B cell (primary cell): ENCODE data around the gene NBPF3. TPM values are rescaled to one million over a fixed set of nuclear protein-coding genes. Genes with fewer than 3 reads are reported as not detected.
"Not testable (repeated sequence)": the region's sequence is repeated elsewhere in the genome, so short reads cannot be mapped to it uniquely, and the experiment has no call there.

Source experiments
- ATAC-seq: fragments of 200-7000 bp; cut with Tn5 transposase; one replicate; pipeline ENCODE4 v1.10.0; 2021; ENCODE audit warnings: low read depth, mild to moderate bottlenecking, moderate number of reproducible peaks, moderate library complexity
- CTCF ChIA-PET: fragments of 350-600 bp; sonication (Branson Sonifier 250); formaldehyde crosslinking; loops from one replicate; lab custom pipeline; 2021; ENCODE audit warnings: antibody characterized with exemption, inconsistent platforms; lab: Charles Lee
- POLR2A ChIA-PET: fragments of 350-600 bp; sonication (Branson Sonifier 250); formaldehyde crosslinking; loops from one replicate; lab custom pipeline; 2021; ENCODE audit warnings: antibody characterized with exemption; lab: Charles Lee
- DNase-seq: peaks from one replicate; pipeline ENCODE4 v3.0.0; 2013
- H2AFZ ChIP-seq: 2 replicates; pipeline ENCODE4 v1.6.1; 2012; ENCODE audit warnings: mild to moderate bottlenecking, low read depth, low read length; ENCODE audit not compliant: insufficient read depth, poor library complexity, severe bottlenecking
- H3K27ac ChIP-seq, 2 donors: 1 replicate in 1 of 2; 2 replicates in 1 of 2; pipeline ENCODE4 v1.5.1; 2012 to 2013; ENCODE audit warnings: low read length in 2 of 2, mild to moderate bottlenecking in 2 of 2, moderate library complexity in 1 of 2
- H3K27me3 ChIP-seq, 4 experiments: fragments of 200-600 bp in 1 of 4; sonication (generic) in 1 of 4; replicated peaks in 1 of 4; 1 replicate in 2 of 4; 2 replicates in 2 of 4; pipeline versions ENCODE4 v1.6.1 to v1.7.0; 2013 to 2016; ENCODE audit warnings: low read length in 3 of 4, mild to moderate bottlenecking in 2 of 4, mixed read lengths in 1 of 4, moderate library complexity in 1 of 4; ENCODE audit not compliant: insufficient read depth in 4 of 4, control insufficient read depth in 3 of 4; ENCODE audit errors: control extremely low read depth in 1 of 4
- H3K36me3 ChIP-seq, 2 experiments: replicated peaks in 1 of 2; 1 replicate in 1 of 2; 2 replicates in 1 of 2; pipeline versions ENCODE4 v1.6.1 to v1.7.1; 2013; ENCODE audit warnings: low read length in 1 of 2; ENCODE audit not compliant: insufficient read depth in 2 of 2, control insufficient read depth in 1 of 2; ENCODE audit errors: control extremely low read depth in 1 of 2, extremely low read depth in 1 of 2
- H3K4me1 ChIP-seq, 2 donors: fragments of 200-600 bp in 1 of 2; sonication (generic) in 1 of 2; 1 replicate in 1 of 2; 2 replicates in 1 of 2; pipeline versions ENCODE4 v1.5.1 to v1.6.1; 2013 to 2017; ENCODE audit warnings: low read length in 2 of 2; ENCODE audit not compliant: control insufficient read depth in 2 of 2, insufficient read depth in 2 of 2
- H3K4me2 ChIP-seq: replicated peaks from 2 replicates; pipeline ENCODE3; 2012; ENCODE audit warnings: mild to moderate bottlenecking, low read depth, low read length; ENCODE audit not compliant: poor library complexity, severe bottlenecking
- H3K4me3 ChIP-seq, 5 experiments: fragments of 200-600 bp in 1 of 5; sonication (generic) in 1 of 5; 1 replicate in 3 of 5; 2 replicates in 2 of 5; pipeline versions ENCODE4 v1.5.1 to v1.7.0; 2011 to 2016; ENCODE audit warnings: low read length in 4 of 5, mild to moderate bottlenecking in 4 of 5, low read depth in 2 of 5, control low read depth in 1 of 5, moderate library complexity in 1 of 5; ENCODE audit not compliant: insufficient read depth in 1 of 5; ENCODE audit errors: control extremely low read depth in 1 of 5, extremely low read depth in 1 of 5
- H3K79me2 ChIP-seq: fragments of 200-600 bp; sonication (generic); one replicate; pipeline ENCODE4 v1.6.0; 2016; ENCODE audit warnings: low read length; ENCODE audit not compliant: control insufficient read depth, insufficient read depth
- H3K9ac ChIP-seq: fragments of 200-600 bp; sonication (generic); 2 replicates; pipeline ENCODE4 v1.6.1; 2017; ENCODE audit warnings: mild to moderate bottlenecking, low read length, moderate library complexity
- H3K9me3 ChIP-seq, 3 donors: one replicate each; pipeline versions ENCODE4 v1.6.1 to v1.7.1; 2013; ENCODE audit warnings: low read length in 2 of 3; ENCODE audit not compliant: control insufficient read depth in 2 of 3, insufficient read depth in 1 of 3; ENCODE audit errors: control extremely low read depth in 1 of 3
- H4K20me1 ChIP-seq: 2 replicates; pipeline ENCODE4 v1.6.0; 2012; ENCODE audit warnings: mild to moderate bottlenecking, low read length; ENCODE audit not compliant: insufficient read depth, control insufficient read depth, poor library complexity, severe bottlenecking
- H3K27ac Mint-ChIP-seq: one replicate; pipeline ENCODE4 v1.8.0; 2021; ENCODE audit warnings: mixed read lengths
- H3K27me3 Mint-ChIP-seq: one replicate; pipeline ENCODE4 v1.8.0; 2021; ENCODE audit warnings: mixed read lengths
- H3K4me1 Mint-ChIP-seq: one replicate; pipeline ENCODE4 v1.8.0; 2021; ENCODE audit warnings: mixed read lengths
- H3K4me3 Mint-ChIP-seq: one replicate; pipeline ENCODE4 v1.8.0; 2021; ENCODE audit warnings: mixed read lengths
- H3K9me3 Mint-ChIP-seq: one replicate; pipeline ENCODE4 v1.8.0; 2022; ENCODE audit warnings: mixed read lengths; ENCODE audit not compliant: insufficient read depth
- CTCF ChIP-seq: fragments of 200-600 bp; IDR thresholded peaks from one replicate; pipeline ENCODE4 v1.8.0; 2022; ENCODE audit warnings: antibody characterized with exemption, mild to moderate bottlenecking
- EZH2 ChIP-seq: IDR thresholded peaks from 2 replicates; pipeline ENCODE4 v1.6.1; 2012; ENCODE audit warnings: borderline replicate concordance, low read depth, mild to moderate bottlenecking, moderate library complexity, low read length; ENCODE audit not compliant: insufficient read depth, poor library complexity, severe bottlenecking
- WGBS: methylation state at CpG from one replicate; pipeline ENCODE4 v1.1.5; 2013; ENCODE audit warnings: missing lambda C conversion rate; ENCODE audit not compliant: insufficient coverage; 5-methylcytosine and 5-hydroxymethylcytosine counted together
- intact Hi-C: fragments of 100-400 bp; cut with micrococcal nuclease; formaldehyde crosslinking; loops from one replicate; pipeline ENCODE4 v1.10.0; 2022
- polyA plus RNA-seq: library from polyadenylated mRNA; depleted of rRNA; stranded (reverse); fragments of >200 nt; gene quantifications from 2 replicates; pipeline ENCODE4 v1.2.3, GENCODE V29; 2012
- total RNA-seq, 2 donors: library from RNA; stranded (reverse); fragments of 120-200 nt in 1 of 2; gene quantifications; 1 replicate in 1 of 2; 2 replicates in 1 of 2; pipeline versions ENCODE4 v1.2.3 to v1.2.4, GENCODE V29; 2013 to 2022

NBPF3 gene
- total and polyA plus RNA-seq, 2 donors (not counting 1 experiment from before 2014, with no cell fraction given), result 2.0 to 4.2 TPM

- Mint-ChIP-seq H3K9me3 (no peaks in the 10 kb centered on the region), H3K4me1 (peaks cover 8% of the 10 kb centered on the region), H3K4me3 (no peak overlapping the region), H3K27me3 (peaks cover 17% of the 10 kb centered on the region), H3K27ac (no peak overlapping the region)
- POLR2A ChIA-PET, result no interaction called here
- Histone ChIP-seq H3K79me2 (no peaks in the 10 kb centered on the region), H2AFZ (no peak overlapping the region), H3K4me2 (no peak overlapping the region), H3K4me3 (no peak overlapping the region), H3K27ac (no peak overlapping the region), H3K36me3 (no peaks in the 10 kb centered on the region), H4K20me1 (no peaks in the 10 kb centered on the region), H3K27me3 (no peaks in the 10 kb centered on the region), H3K9me3 (peaks cover 0 to 1% (median 0%) of the 10 kb centered on the region in 3 donors), H3K4me1 (peaks cover 0 to 11% of the 10 kb centered on the region in 2 donors), H3K9ac (no peak overlapping the region)
- DNase-seq (no peak), ATAC-seq (no peak)
- CTCF ChIA-PET, result interaction anchor here (0.7 kb wide), 1 partner anchor 248 kb away, joined by 3 read pairs; no protein-coding TSS in a partner anchor
- WGBS, result no CpG with 5 or more reads among the region's 4 CpGs
- TF ChIP-seq CTCF (no peak), EZH2 (no peak)
- intact Hi-C loops, result no loop called here
Observed at GRCh38 chr1:21396516-21396915, 43.4 kb upstream of the NBPF3 start.

- Mint-ChIP-seq H3K4me3 (peak overlapping the region; percentile 70), H3K9me3 (no peaks in the 10 kb centered on the region), H3K27ac (no peak overlapping the region), H3K4me1 (peaks cover 8% of the 10 kb centered on the region), H3K27me3 (peaks cover 13% of the 10 kb centered on the region)
- WGBS, result 17% methylated on average over 11 of the region's 15 CpGs
- H3K27me3 ChIP-seq, result no peaks in the 10 kb centered on the region
- H4K20me1 ChIP-seq, result no peaks in the 10 kb centered on the region
- peak overlapping the region; percentile 61 for H3K4me2 ChIP-seq
- H3K9ac ChIP-seq, result peak overlapping the region; percentile 46
- CTCF ChIA-PET, result no interaction called here
- H3K36me3 ChIP-seq, result no peaks in the 10 kb centered on the region
- peaks cover 0 to 1% (median 0%) of the 10 kb centered on the region in 3 donors for H3K9me3 ChIP-seq
- POLR2A ChIA-PET, result no interaction called here
- intact Hi-C loops, result no loop called here
- peak overlapping the region in 4 of 5 experiments; percentile 23 to 48 (median 35) for H3K4me3 ChIP-seq
- H2AFZ ChIP-seq, result peak overlapping the region; percentile 52
- H3K79me2 ChIP-seq, result no peaks in the 10 kb centered on the region
- peaks cover 0 to 11% of the 10 kb centered on the region in 2 donors for H3K4me1 ChIP-seq
- H3K27ac ChIP-seq, result no peak overlapping the region
- peak; percentile 46 for DNase-seq
- ATAC-seq, result peak; percentile 21
- TF ChIP-seq EZH2 (no peak), CTCF (no peak)
Observed at GRCh38 chr1:21397813-21398188, 42.1 kb upstream of the NBPF3 start.

GRCh38 chr1:21401726-21402346 lies 38.1 kb upstream of the NBPF3 start:
- H3K4me2 ChIP-seq, H3K4me3 ChIP-seq, H3K27ac ChIP-seq, H3K4me3 Mint-ChIP-seq, H3K9me3 Mint-ChIP-seq, H3K36me3 ChIP-seq, H2AFZ ChIP-seq, H4K20me1 ChIP-seq, H3K4me1 Mint-ChIP-seq, H3K27ac Mint-ChIP-seq, H3K9ac ChIP-seq, POLR2A ChIA-PET, H3K27me3 ChIP-seq, H3K9me3 ChIP-seq, H3K79me2 ChIP-seq, ATAC-seq, CTCF ChIA-PET, DNase-seq, intact Hi-C loops, H3K4me1 ChIP-seq: not testable (repeated sequence)
- whole genome bisulfite sequencing, result no CpG with 5 or more reads among the region's 9 CpGs
- peaks cover 14% of the 10 kb centered on the region for H3K27me3 Mint-ChIP-seq
